Heart left ventricle (tissue), 16 donors: ENCODE measurements around the gene SLC15A3. TPM values are rescaled to one million over a fixed set of nuclear protein-coding genes. Genes with fewer than 3 reads are reported as not detected.

ENCODE experiments used
- ATAC-seq, 4 donors: fragments of 200-7000 bp; cut with Tn5 transposase; one replicate each; pipeline ENCODE4 v1.9.1; 2020 to 2022; ENCODE audit warnings: moderate library complexity in 4 of 4, mild to moderate bottlenecking in 3 of 4, moderate number of reproducible peaks in 1 of 4
- DNase-seq, 5 donors: peaks; one replicate each; pipeline ENCODE4 v3.0.0-alpha.2; 2020
- H3K27ac ChIP-seq, 12 donors: fragments of 200-600 bp; sonication (generic) in 4 of 12; one replicate each; pipeline versions ENCODE4 v1.5.0 to v1.8.0; 2016 to 2022; ENCODE audit warnings: mild to moderate bottlenecking in 2 of 12
- H3K27me3 ChIP-seq, 9 donors: fragments of 200-600 bp; sonication (generic) in 2 of 9; one replicate each; pipeline versions ENCODE4 v1.5.1 to v1.8.0; 2016 to 2022; ENCODE audit warnings: mild to moderate bottlenecking in 3 of 9
- H3K36me3 ChIP-seq, 9 donors: fragments of 200-600 bp; sonication (generic) in 2 of 9; one replicate each; pipeline versions ENCODE4 v1.5.0 to v1.8.0; 2018 to 2022; ENCODE audit warnings: mild to moderate bottlenecking in 2 of 9
- H3K4me1 ChIP-seq, 12 donors: fragments of 200-600 bp; sonication (generic) in 4 of 12; one replicate each; pipeline versions ENCODE4 v1.5.0 to v1.8.0; 2016 to 2022; ENCODE audit warnings: mild to moderate bottlenecking in 3 of 12
- H3K4me3 ChIP-seq, 12 donors: fragments of 200-600 bp; sonication (generic) in 4 of 12; one replicate each; pipeline versions ENCODE4 v1.5.0 to v1.8.0; 2017 to 2022; ENCODE audit warnings: mild to moderate bottlenecking in 9 of 12, moderate library complexity in 4 of 12
- H3K9me3 ChIP-seq, 12 donors: fragments of 200-600 bp; sonication (generic) in 4 of 12; one replicate each; pipeline versions ENCODE4 v1.5.0 to v1.8.0; 2016 to 2022; ENCODE audit warnings: mild to moderate bottlenecking in 1 of 12
- CTCF ChIP-seq, 12 donors: fragments of 200-600 bp; sonication (generic) in 4 of 12; IDR thresholded peaks; one replicate each; pipeline versions ENCODE4 v1.5.0 to v1.8.0; 2018 to 2022; ENCODE audit warnings: antibody characterized with exemption in 12 of 12, mild to moderate bottlenecking in 5 of 12
- POLR2A ChIP-seq, 2 donors: fragments of 450-650 bp; IDR thresholded peaks; one replicate each; pipeline ENCODE4 v1.6.1; 2017; ENCODE audit warnings: antibody characterized with exemption in 2 of 2, mild to moderate bottlenecking in 2 of 2, moderate library complexity in 2 of 2
- WGBS, 4 donors: extraction: QIAGEN DNeasy Blood & Tissue Kit in 2 of 4; methylation state at CpG; one replicate each; pipeline versions ENCODE4 v1.1.5 to v1.1.7; 2013 to 2018; 5-methylcytosine and 5-hydroxymethylcytosine counted together
- intact Hi-C, 10 donors: fragments of 100-400 bp; cut with DNase I; formaldehyde crosslinking; loops; one replicate each; pipeline versions ENCODE4 v1.11.1 to v1.14.2; 2022
- polyA plus RNA-seq, 2 donors: library from polyadenylated mRNA; stranded (reverse); fragments of 200-250 nt; gene quantifications; one replicate each; pipeline ENCODE4 v1.2.3, GENCODE V29; 2013
- total RNA-seq, 9 donors: library from RNA; depleted of rRNA in 2 of 9; stranded (reverse); fragments of >200 nt in 2 of 9; fragmentation: NEBNext Ultra II Directional in 3 of 9; extraction: Animal tissue kit (Norgen Biotek cat#: 25700) in 3 of 9; gene quantifications; one replicate each; pipeline versions ENCODE4 v1.1.0 to v1.2.4, GENCODE V29; 2016 to 2023
- donor health status: ischemic (EF 13 %, LVEDD 7.1; RV severe dilation, severe dysfunction).
- donor health status: healthy with polysubstance abuse.
- donor health status: DM: no; HTN: yes; CAD: no.
- donor health status: DM: no; HTN: no; CAD: no.
- donor health status: ischemic (EF 25% LVEDD 6.9; RV normal size, moderate dysfunction).
- donor health status: ischemic (EF 25% LVEDD 5.7; RV mildly dilated, moderate dysfunction).
- donor health status: healthy.
- donor health status: DM: yes; HTN: yes; CAD: no.
- donor health status: ischemic (EF 35%, LVEDD 5.7; RV mildly dilated, moderate dysfunction).
- donor health status: nonischemic (EF 11% LVEDD 7.7; RV severe dilation, severe dysfunction).
- donor health status: DM: yes; HTN: yes; CAD: no.
- donor health status: PGD.
- donor health status: ischemic (EF 29% LVEDD 5.4; RV normal size, mild dysfunction).
- donor health status: nonischemic (EF 23%, LVEDD 6.1; RV moderate dilation, normal function).

The SLC15A3 gene
- total and polyA plus RNA-seq, 11 donors: 11.9 to 85.1 (median 19.1) TPM

- H3K4me3 ChIP-seq: no peak overlapping the region
- peak overlapping the region in 1 of 12 donors; percentile 18 for H3K27ac ChIP-seq
- no peak for TF ChIP-seq CTCF (IDR thresholded peaks at IDR 0.05)
- no peak for TF ChIP-seq POLR2A (IDR thresholded peaks at IDR 0.05)
- peaks cover 0 to 22% (median 0%) of the 10 kb centered on the region in 12 donors for H3K4me1 ChIP-seq
- intact Hi-C loops: no loop called here
- ATAC-seq (no peak), DNase-seq (no peak)
- H3K9me3 ChIP-seq: no peaks in the 10 kb centered on the region
- WGBS, 4 donors: 92 to 100% (median 95%) methylated on average over 4 to 8 of the region's 8 CpGs
- H3K27me3 ChIP-seq: no peaks in the 10 kb centered on the region
- no peaks in the 10 kb centered on the region for H3K36me3 ChIP-seq
Observed at GRCh38 chr11:60982184-60982583, 30.2 kb upstream of the SLC15A3 start.

- Histone ChIP-seq H3K9me3 (no peaks in the 10 kb centered on the region), H3K27ac (no peak overlapping the region), H3K36me3 (no peaks in the 10 kb centered on the region), H3K27me3 (no peaks in the 10 kb centered on the region), H3K4me1 (peaks cover 0 to 22% (median 0%) of the 10 kb centered on the region in 12 donors), H3K4me3 (no peak overlapping the region)
- DNase-seq (no peak), ATAC-seq (no peak)
- intact Hi-C loops: no loop called here
- no peak for TF ChIP-seq POLR2A (IDR thresholded peaks at IDR 0.05)
- WGBS, 4 donors: 73 to 91% (median 84%) methylated on average over 10 to 12 of the region's 12 CpGs
Observed at GRCh38 chr11:60981515-60981914, 29.5 kb upstream of the SLC15A3 start.

- ATAC-seq (no peak), DNase-seq (no peak)
- Histone ChIP-seq H3K36me3 (no peaks in the 10 kb centered on the region), H3K27ac (peak overlapping the region in 1 of 12 donors; percentile 55), H3K4me3 (no peak overlapping the region), H3K27me3 (no peaks in the 10 kb centered on the region), H3K9me3 (no peaks in the 10 kb centered on the region), H3K4me1 (peaks cover 0 to 16% (median 0%) of the 10 kb centered on the region in 12 donors)
- no peak for TF ChIP-seq CTCF (IDR thresholded peaks at IDR 0.05)
- TF ChIP-seq POLR2A (IDR thresholded peaks at IDR 0.05): no peak
- intact Hi-C loops: no loop called here
- 83 to 88% (median 86%) methylated on average over 9 to 10 of the region's 10 CpGs for WGBS, 4 donors
Observed at GRCh38 chr11:60978546-60979380, 26.8 kb upstream of the SLC15A3 start.

- peaks cover 0 to 16% (median 0%) of the 10 kb centered on the region in 12 donors for H3K4me1 ChIP-seq
- no peak for DNase-seq
- intact Hi-C loops: no loop called here
- H3K27me3 ChIP-seq: no peaks in the 10 kb centered on the region
- no peak for ATAC-seq
- peak overlapping the region in 1 of 12 donors; percentile 55 for H3K27ac ChIP-seq
- no peak overlapping the region for H3K4me3 ChIP-seq
- H3K36me3 ChIP-seq: no peaks in the 10 kb centered on the region
- no peak for TF ChIP-seq POLR2A (IDR thresholded peaks at IDR 0.05)
- no peak for TF ChIP-seq CTCF (IDR thresholded peaks at IDR 0.05)
- H3K9me3 ChIP-seq: no peaks in the 10 kb centered on the region
Observed at GRCh38 chr11:60977836-60978235, 25.9 kb upstream of the SLC15A3 start.
